HepG2 (cell line): ENCODE results near the gene DNMT3B. TPM values are rescaled to one million over a fixed set of nuclear protein-coding genes. Genes with fewer than 3 reads are reported as not detected.

Experiments
- ARID3A ChIP-seq: IDR thresholded peaks from 2 replicates; pipeline ENCODE4 v1.6.1; 2012; ENCODE audit warnings: low read depth, low read length, improper control_type of control experiment
- ARNTL ChIP-seq: sonication (generic); formaldehyde crosslinking; IDR thresholded peaks from 2 replicates; pipeline ENCODE4 v1.4.0; 2020; ENCODE audit warnings: mild to moderate bottlenecking, missing genetic modification reagents
- ATF5 ChIP-seq: sonication (generic); formaldehyde crosslinking; IDR thresholded peaks from 2 replicates; pipeline ENCODE4 v1.4.0; 2020; ENCODE audit warnings: mild to moderate bottlenecking, low read depth, missing genetic modification reagents
- NPAS2 ChIP-seq: sonication (generic); formaldehyde crosslinking; IDR thresholded peaks from 2 replicates; pipeline ENCODE4 v1.8.0; 2022; ENCODE audit warnings: mild to moderate bottlenecking, missing genetic modification reagents, borderline replicate concordance
- PHF21A ChIP-seq: sonication (generic); formaldehyde crosslinking; IDR thresholded peaks from 2 replicates; pipeline ENCODE4 v1.5.0; 2020; ENCODE audit warnings: mild to moderate bottlenecking, missing genetic modification reagents
- SNAPC5 ChIP-seq: sonication (generic); formaldehyde crosslinking; IDR thresholded peaks from 2 replicates; pipeline ENCODE4 v1.8.1; 2023; ENCODE audit warnings: mild to moderate bottlenecking, missing genetic modification reagents, borderline replicate concordance
- TCF7L2 ChIP-seq: IDR thresholded peaks from 2 replicates; pipeline ENCODE4 v1.6.1; 2011; ENCODE audit warnings: mild to moderate bottlenecking, low read depth, low read length, moderate library complexity
- THAP7 ChIP-seq: sonication (generic); formaldehyde crosslinking; IDR thresholded peaks from 2 replicates; pipeline ENCODE4 v1.8.1; 2023; ENCODE audit warnings: mild to moderate bottlenecking, missing genetic modification reagents
- ZC3H4 ChIP-seq: sonication (generic); formaldehyde crosslinking; IDR thresholded peaks from 2 replicates; pipeline ENCODE4 v1.4.0; 2020; ENCODE audit warnings: missing genetic modification reagents, borderline replicate concordance
- ZFP82 ChIP-seq: sonication (generic); formaldehyde crosslinking; IDR thresholded peaks from 2 replicates; pipeline ENCODE4 v1.5.1; 2020; ENCODE audit warnings: mild to moderate bottlenecking, missing genetic modification reagents, borderline replicate concordance
- ZMYM3 ChIP-seq: sonication (generic); formaldehyde crosslinking; IDR thresholded peaks from 2 replicates; pipeline ENCODE4 v1.5.1; 2020; ENCODE audit warnings: mild to moderate bottlenecking, missing genetic modification reagents
- ZNF280D ChIP-seq: sonication (generic); formaldehyde crosslinking; IDR thresholded peaks from 2 replicates; pipeline ENCODE4 v1.5.1; 2020; ENCODE audit warnings: mild to moderate bottlenecking, missing genetic modification reagents
- ZNF33A ChIP-seq: sonication (generic); formaldehyde crosslinking; IDR thresholded peaks from 2 replicates; pipeline ENCODE4 v1.5.1; 2020; ENCODE audit warnings: missing genetic modification reagents, mild to moderate bottlenecking, moderate library complexity, borderline replicate concordance
- ZNF383 ChIP-seq: sonication (generic); formaldehyde crosslinking; IDR thresholded peaks from 2 replicates; pipeline ENCODE4 v1.4.0; 2020; ENCODE audit warnings: missing genetic modification reagents, mild to moderate bottlenecking, borderline replicate concordance
- ZNF550 ChIP-seq: sonication (generic); formaldehyde crosslinking; IDR thresholded peaks from 2 replicates; pipeline ENCODE4 v1.4.0; 2020; ENCODE audit warnings: mild to moderate bottlenecking, missing genetic modification reagents, borderline replicate concordance
- ZNF761 ChIP-seq: sonication (generic); formaldehyde crosslinking; conservative IDR thresholded peaks from 2 replicates; pipeline ENCODE4 v1.4.0; 2020; ENCODE audit warnings: mild to moderate bottlenecking, missing genetic modification reagents
- ZNF781 ChIP-seq: sonication (generic); formaldehyde crosslinking; IDR thresholded peaks from 2 replicates; pipeline ENCODE4 v1.5.1; 2020; ENCODE audit warnings: borderline replicate concordance, mild to moderate bottlenecking, missing genetic modification reagents; ENCODE audit errors: not compliant biosample characterization
- ZSCAN5A ChIP-seq: sonication (generic); formaldehyde crosslinking; IDR thresholded peaks from 2 replicates; pipeline ENCODE4 v1.8.0; 2022; ENCODE audit warnings: mild to moderate bottlenecking, missing genetic modification reagents, borderline replicate concordance
- polyA plus RNA-seq, 8 experiments: library from polyadenylated mRNA; depleted of rRNA in 3 of 8; stranded (reverse) in 7 of 8; unstranded in 1 of 8; fragments of >200 nt; fragmentation: Illumina TruSeq in 4 of 8; extraction: Trizol in 4 of 8; gene quantifications; 2 replicates each; pipeline versions ENCODE4 v1.2.1 to v1.2.3, GENCODE V29; 2011 to 2016; ENCODE audit warnings: low read depth in 4 of 8, missing spikeins in 1 of 8, mixed read lengths in 1 of 8; ENCODE audit not compliant: insufficient read depth in 1 of 8
- total RNA-seq, 5 experiments: library from RNA; depleted of rRNA; stranded (reverse); fragments of >200 nt; fragmentation: Illumina TruSeq; extraction: Trizol; gene quantifications; 2 replicates each; pipeline ENCODE4 v1.2.3, GENCODE V29; 2016; ENCODE audit warnings: low read depth in 1 of 5

The DNMT3B gene
- total and polyA plus RNA-seq, 2 of the 13 experiments (the other 11 are each of a cell fraction or from before 2014, with no cell fraction given): 3.8 to 13.9 TPM

GRCh38 chr20:32823737-32824588 is 61.8 kb downstream of the DNMT3B start (continued):
- 0 out of 2 replicates have a peak, but pooled peaks have one; percentile 38 for TF ChIP-seq ZNF383 (CRISPR knock-in tag)
- no peak for TF ChIP-seq ZC3H4 (CRISPR knock-in tag)
- TF ChIP-seq ATF5 (CRISPR knock-in tag): 0 out of 2 replicates have a peak, but pooled peaks have one; percentile 38
- no peak for TF ChIP-seq TCF7L2
- TF ChIP-seq ARID3A: 0 out of 2 replicates have a peak, but pooled peaks have one; percentile 7
- TF ChIP-seq ZFP82 (CRISPR knock-in tag): peak; percentile 28; the same call in 1 of the 2 replicates
- TF ChIP-seq ZNF550 (CRISPR knock-in tag): no peak
- TF ChIP-seq ZNF781: no peak
- no peak for TF ChIP-seq NPAS2 (CRISPR knock-in tag)
- peak; percentile 79 for TF ChIP-seq ZSCAN5A (CRISPR knock-in tag)
- no peak for TF ChIP-seq SNAPC5 (CRISPR knock-in tag)
- 0 out of 2 replicates have a peak, but pooled peaks have one; percentile 42 for TF ChIP-seq ARNTL
- TF ChIP-seq ZNF761 (CRISPR knock-in tag): 0 out of 2 replicates have a peak, but pooled peaks have one; percentile 55
- 0 out of 2 replicates have a peak, but pooled peaks have one; percentile 2 for TF ChIP-seq THAP7 (CRISPR knock-in tag)
- TF ChIP-seq ZNF280D (CRISPR knock-in tag): peak; percentile 100
- TF ChIP-seq PHF21A: 0 out of 2 replicates have a peak, but pooled peaks have one; percentile 15
- no peak for TF ChIP-seq ZNF33A (CRISPR knock-in tag)
- TF ChIP-seq ZMYM3 (CRISPR knock-in tag): peak; percentile 68; the same call in 1 of the 2 replicates
